HG03469 (cell line): ENCODE measurements around the gene TTBK1.

Experiments
- ATAC-seq: cut with Tn5 transposase; IDR thresholded peaks from one replicate; pipeline ENCODE4 v1.9.1; 2021; ENCODE audit warnings: mild to moderate bottlenecking, moderate library complexity, moderate number of reproducible peaks; ENCODE audit not compliant: unreplicated experiment

The TTBK1 gene

GRCh38 chr6:43222418-43223059 is 20.7 kb upstream of the TTBK1 start:
- ATAC-seq = no peak

GRCh38 chr6:43223175-43223574 is 20.1 kb upstream of the TTBK1 start:
- ATAC-seq = no peak

- ATAC-seq = no peak
Measured at GRCh38 chr6:43226192-43226851, 17.0 kb upstream of the TTBK1 start.

GRCh38 chr6:43228951-43229802 is 14.1 kb upstream of the TTBK1 start, which contains the start of gene DNPH1:
TSS of gene DNPH1 (minus strand) at chr6:43229481. CDS start at chr6:43229456, 25 bp downstream.
- ATAC-seq = peak; percentile 46

- no peak for ATAC-seq
Measured at GRCh38 chr6:43229803-43230620, 13.3 kb upstream of the TTBK1 start.

- no peak for ATAC-seq
Measured at GRCh38 chr6:43231053-43231452, 12.2 kb upstream of the TTBK1 start.

GRCh38 chr6:43231735-43232450 is 11.4 kb upstream of the TTBK1 start:
- ATAC-seq = no peak

GRCh38 chr6:43235841-43236240 is 7.4 kb upstream of the TTBK1 start:
- no peak for ATAC-seq

GRCh38 chr6:43239054-43239453 is 4.2 kb upstream of the TTBK1 start:
- no peak for ATAC-seq

- no peak for ATAC-seq
Measured at GRCh38 chr6:43240950-43241349, 2.3 kb upstream of the TTBK1 start.

GRCh38 chr6:43241446-43241845 is 1.8 kb upstream of the TTBK1 start:
- no peak for ATAC-seq

GRCh38 chr6:43243664-43244321 is 512 bp downstream of the TTBK1 start:
- ATAC-seq = no peak

- ATAC-seq = peak; percentile 12
Measured at GRCh38 chr6:43246301-43247113, 3.2 kb downstream of the TTBK1 start.

GRCh38 chr6:43247114-43247999 is 4.1 kb downstream of the TTBK1 start:
- peak; percentile 68 for ATAC-seq

- ATAC-seq = no peak
Measured at GRCh38 chr6:43248101-43248500, 4.8 kb downstream of the TTBK1 start.

GRCh38 chr6:43248791-43249190 is 5.5 kb downstream of the TTBK1 start:
- no peak for ATAC-seq

GRCh38 chr6:43250992-43251373 is 7.7 kb downstream of the TTBK1 start:
- no peak for ATAC-seq

- ATAC-seq = no peak
Measured at GRCh38 chr6:43253401-43253800, 10.1 kb downstream of the TTBK1 start.
